ENCODE results near the gene GALNT3. TPM values are rescaled to one million over a fixed set of nuclear protein-coding genes. Genes with fewer than 3 reads are reported as not detected.

The GALNT3 gene
- total and polyA plus RNA-seq, 12 donors: 0.55 to 5.5 (median 1.5) TPM; not detected in 1

DNA sequence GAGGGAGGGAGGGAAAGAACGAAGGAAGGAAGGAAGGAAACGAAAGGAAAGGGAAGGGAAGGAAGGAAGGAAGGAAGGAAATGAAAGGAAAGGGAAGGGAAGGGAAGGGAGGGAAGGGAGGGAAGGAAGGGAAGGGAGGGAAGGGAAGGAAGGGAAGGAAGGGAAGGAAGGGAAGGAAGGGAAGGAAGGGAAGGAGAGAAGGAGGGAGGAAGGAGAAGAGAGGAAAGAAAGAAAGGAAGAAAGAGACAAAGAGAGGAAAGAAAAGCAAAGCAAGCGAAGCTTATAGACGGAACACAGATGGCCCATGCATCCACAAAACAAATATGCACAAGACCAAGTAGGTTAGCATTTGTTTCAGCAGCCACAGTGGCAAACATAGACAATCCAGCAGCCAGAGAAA lies 20.4 kb upstream of the GALNT3 start:
- Histone ChIP-seq H3K4me3 (no peak overlapping the region), H3K4me1 (replicated peaks in 1 of 2) (no peaks in the 10 kb centered on the region), H3K27me3 (no peaks in the 10 kb centered on the region), H3K9me3 (replicated peaks in 1 of 3) (no peaks in the 10 kb centered on the region), H3K27ac (no peak overlapping the region), H3K36me3 (replicated peaks in 1 of 2) (no peaks in the 10 kb centered on the region)
- WGBS, 4 donors: 74 to 93% (median 80%) methylated on average over 4 of the region's 4 CpGs
- no peak for DNase-seq
- intact Hi-C loops (cut with DNase I): no loop called here
- TF ChIP-seq POLR2A (IDR thresholded peaks at IDR 0.05): no peak
- TF ChIP-seq, protein P1, sequence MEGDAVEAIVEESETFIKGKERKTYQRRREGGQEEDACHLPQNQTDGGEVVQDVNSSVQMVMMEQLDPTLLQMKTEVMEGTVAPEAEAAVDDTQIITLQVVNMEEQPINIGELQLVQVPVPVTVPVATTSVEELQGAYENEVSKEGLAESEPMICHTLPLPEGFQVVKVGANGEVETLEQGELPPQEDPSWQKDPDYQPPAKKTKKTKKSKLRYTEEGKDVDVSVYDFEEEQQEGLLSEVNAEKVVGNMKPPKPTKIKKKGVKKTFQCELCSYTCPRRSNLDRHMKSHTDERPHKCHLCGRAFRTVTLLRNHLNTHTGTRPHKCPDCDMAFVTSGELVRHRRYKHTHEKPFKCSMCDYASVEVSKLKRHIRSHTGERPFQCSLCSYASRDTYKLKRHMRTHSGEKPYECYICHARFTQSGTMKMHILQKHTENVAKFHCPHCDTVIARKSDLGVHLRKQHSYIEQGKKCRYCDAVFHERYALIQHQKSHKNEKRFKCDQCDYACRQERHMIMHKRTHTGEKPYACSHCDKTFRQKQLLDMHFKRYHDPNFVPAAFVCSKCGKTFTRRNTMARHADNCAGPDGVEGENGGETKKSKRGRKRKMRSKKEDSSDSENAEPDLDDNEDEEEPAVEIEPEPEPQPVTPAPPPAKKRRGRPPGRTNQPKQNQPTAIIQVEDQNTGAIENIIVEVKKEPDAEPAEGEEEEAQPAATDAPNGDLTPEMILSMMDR (IDR thresholded peaks at IDR 0.05): no peak

DNA sequence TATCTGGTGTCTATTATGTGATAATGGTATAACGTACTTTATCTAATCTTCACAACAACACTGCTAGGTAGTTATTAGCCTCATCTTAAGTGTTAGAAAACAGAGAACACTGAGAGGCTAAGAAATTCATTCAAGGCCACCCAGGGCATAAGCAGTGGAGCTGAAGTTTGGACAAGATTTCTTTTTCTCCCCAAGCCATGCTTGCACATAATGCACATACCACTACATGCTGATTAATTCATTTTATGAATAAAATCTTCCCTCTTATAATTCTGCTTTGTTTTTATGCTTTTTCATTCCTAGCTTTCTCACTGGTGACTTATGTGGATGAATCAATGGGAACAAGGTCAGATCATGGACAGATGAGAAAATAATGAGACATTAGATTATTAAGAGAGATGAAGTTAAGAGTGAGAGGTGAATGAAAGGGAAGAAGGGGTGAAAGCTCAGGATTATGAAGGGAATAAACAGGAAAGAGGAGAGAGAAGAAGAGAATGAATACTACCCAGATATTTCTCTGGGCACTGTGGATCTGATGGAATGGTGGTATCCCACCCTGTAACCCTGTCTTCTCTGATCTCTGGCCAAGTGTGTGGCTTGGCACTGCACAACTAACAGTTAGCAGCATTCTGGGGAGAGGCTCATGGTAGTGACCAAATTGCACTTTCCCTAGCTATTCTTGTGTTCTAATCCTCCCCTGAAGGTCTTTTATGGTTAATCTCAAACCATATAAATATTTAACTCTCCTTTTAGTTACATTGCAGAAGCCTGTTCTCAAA lies 17.7 kb upstream of the GALNT3 start:
- intact Hi-C loops (cut with DNase I): no loop called here
- Histone ChIP-seq H3K36me3 (replicated peaks in 1 of 2) (no peaks in the 10 kb centered on the region), H3K27ac (no peak overlapping the region), H3K4me3 (no peak overlapping the region), H3K27me3 (no peaks in the 10 kb centered on the region), H3K4me1 (replicated peaks in 1 of 2) (no peaks in the 10 kb centered on the region), H3K9me3 (replicated peaks in 1 of 3) (no peaks in the 10 kb centered on the region)
- no peak for TF ChIP-seq POLR2A (IDR thresholded peaks at IDR 0.05)
- TF ChIP-seq, protein P1 (IDR thresholded peaks at IDR 0.05): no peak
- 25 to 57% (median 48%) methylated on average over 1 of the region's 1 CpG for WGBS, 4 donors
- no peak for DNase-seq

GRCh38 chr2:165810418-165810817 lies 16.4 kb upstream of the GALNT3 start:
- no peaks in the 10 kb centered on the region for H3K4me1 ChIP-seq (replicated peaks in 1 of 2)
- H3K4me3 ChIP-seq: no peak overlapping the region
- no peak overlapping the region for H3K27ac ChIP-seq
- TF ChIP-seq, protein P1 (IDR thresholded peaks at IDR 0.05): no peak
- no peak for TF ChIP-seq POLR2A (IDR thresholded peaks at IDR 0.05)
- no peaks in the 10 kb centered on the region for H3K9me3 ChIP-seq (replicated peaks in 1 of 3)
- no peaks in the 10 kb centered on the region for H3K36me3 ChIP-seq (replicated peaks in 1 of 2)
- DNase-seq: peak in 1 of 7 donors; percentile 13
- H3K27me3 ChIP-seq: no peaks in the 10 kb centered on the region
- intact Hi-C loops (cut with DNase I): no loop called here
- 73 to 81% (median 76%) methylated on average over 9 of the region's 9 CpGs for WGBS, 4 donors

GRCh38 chr2:165804719-165805118 lies 10.7 kb upstream of the GALNT3 start:
- Histone ChIP-seq H3K4me3 (no peak overlapping the region), H3K9me3 (replicated peaks in 1 of 3) (no peaks in the 10 kb centered on the region), H3K36me3 (replicated peaks in 1 of 2) (no peaks in the 10 kb centered on the region), H3K27ac (no peak overlapping the region), H3K4me1 (replicated peaks in 1 of 2) (no peaks in the 10 kb centered on the region), H3K27me3 (no peaks in the 10 kb centered on the region)
- DNase-seq: no peak
- TF ChIP-seq POLR2A (IDR thresholded peaks at IDR 0.05): no peak
- TF ChIP-seq, protein P1 (IDR thresholded peaks at IDR 0.05): no peak
- intact Hi-C loops (cut with DNase I): no loop called here
- WGBS, 4 donors: 70 to 77% (median 72%) methylated on average over 3 of the region's 3 CpGs

Data from adrenal gland (tissue), 12 donors.